GM23338 (cell line): Measurements from ENCODE around the gene ATP1B4. TPM values are rescaled to one million over a fixed set of nuclear protein-coding genes. Genes with fewer than 3 reads are reported as not detected.

Experiments used
- ATAC-seq: fragments of 200-7000 bp; cut with Tn5 transposase; 3 replicates; pipeline ENCODE4 v1.9.1; 2020
- DNase-seq: peaks from one replicate; pipeline ENCODE4 v3.0.0-alpha.2; 2015; ENCODE audit warnings: low spot score
- H2AFZ ChIP-seq: fragments of 200-600 bp; sonication (generic); 2 replicates; pipeline ENCODE4 v1.8.0; 2016; ENCODE audit warnings: antibody characterized with exemption, mild to moderate bottlenecking, moderate library complexity
- H3F3A ChIP-seq: fragments of 200-600 bp; sonication (generic); replicated peaks from 2 replicates; pipeline ENCODE4 v1.8.0; 2017; ENCODE audit warnings: antibody characterized with exemption, mixed run types, low read depth
- H3K27ac ChIP-seq: fragments of 200-600 bp; sonication (generic); 2 replicates; pipeline ENCODE4 v1.6.1; 2016; ENCODE audit warnings: low read depth
- H3K27me3 ChIP-seq: fragments of 200-600 bp; sonication (generic); 2 replicates; pipeline ENCODE4 v1.8.0; 2016; ENCODE audit warnings: mild to moderate bottlenecking, mixed run types, moderate library complexity; ENCODE audit not compliant: insufficient read depth
- H3K36me3 ChIP-seq: fragments of 200-600 bp; sonication (generic); 2 replicates; pipeline ENCODE4 v1.8.0; 2016; ENCODE audit warnings: mild to moderate bottlenecking; ENCODE audit not compliant: insufficient read depth
- H3K4me1 ChIP-seq: fragments of 200-600 bp; sonication (generic); 2 replicates; pipeline ENCODE4 v1.8.0; 2016; ENCODE audit warnings: mild to moderate bottlenecking, moderate library complexity; ENCODE audit not compliant: insufficient read depth
- H3K4me2 ChIP-seq: fragments of 200-600 bp; sonication (generic); 2 replicates; pipeline ENCODE4 v1.7.1; 2017; ENCODE audit warnings: mixed run types
- H3K4me3 ChIP-seq: fragments of 200-600 bp; sonication (generic); 2 replicates; pipeline ENCODE4 v1.6.1; 2016; ENCODE audit warnings: mixed run types
- H3K79me2 ChIP-seq: fragments of 200-600 bp; sonication (generic); replicated peaks from 2 replicates; pipeline ENCODE4 v1.8.0; 2017; ENCODE audit warnings: mild to moderate bottlenecking; ENCODE audit not compliant: insufficient read depth
- H3K9me2 ChIP-seq: fragments of 200-600 bp; sonication (generic); 2 replicates; pipeline ENCODE4 v1.8.0; 2017; ENCODE audit not compliant: insufficient read depth
- H4K20me1 ChIP-seq: fragments of 200-600 bp; sonication (generic); replicated peaks from 2 replicates; pipeline ENCODE4 v1.8.0; 2017; ENCODE audit warnings: mild to moderate bottlenecking; ENCODE audit not compliant: insufficient read depth
- H3K27ac Mint-ChIP-seq: 2 replicates; pipeline ENCODE4 v1.8.0; 2020; ENCODE audit warnings: inconsistent platforms, mild to moderate bottlenecking, moderate library complexity, mixed read lengths
- H3K27me3 Mint-ChIP-seq: 3 replicates; pipeline ENCODE4 v1.8.0; 2022; ENCODE audit warnings: low read depth, mild to moderate bottlenecking, moderate library complexity, mixed read lengths, inconsistent platforms; ENCODE audit not compliant: insufficient read depth, poor library complexity
- H3K36me3 Mint-ChIP-seq: 3 replicates; pipeline ENCODE4 v1.8.0; 2021; ENCODE audit warnings: low read depth, mild to moderate bottlenecking, inconsistent platforms, moderate library complexity, mixed read lengths
- H3K4me1 Mint-ChIP-seq: 3 replicates; pipeline ENCODE4 v1.8.0; 2020; ENCODE audit warnings: mild to moderate bottlenecking, inconsistent platforms, mixed read lengths
- H3K4me3 Mint-ChIP-seq: 3 replicates; pipeline ENCODE4 v1.8.0; 2021; ENCODE audit warnings: moderate library complexity, mild to moderate bottlenecking, inconsistent platforms, mixed read lengths
- H3K9me3 Mint-ChIP-seq: 3 replicates; pipeline ENCODE4 v1.8.0; 2020; ENCODE audit warnings: moderate library complexity, mild to moderate bottlenecking, inconsistent platforms, mixed read lengths
- CREB1 ChIP-seq: fragments of 250-450 bp; sonication (Bioruptor Pico); IDR thresholded peaks from 2 replicates; pipeline ENCODE4 v1.5.0; 2020; ENCODE audit warnings: low read depth, mild to moderate bottlenecking, moderate library complexity
- CTCF ChIP-seq, 2 experiments: fragments of 200-600 bp in 1 of 2; sonication (generic) in 1 of 2; conservative IDR thresholded peaks; 2 replicates each; pipeline versions ENCODE4 v1.5.1 to v1.6.1; 2016 to 2017; ENCODE audit warnings: antibody characterized with exemption in 2 of 2, low read depth in 2 of 2, mild to moderate bottlenecking in 2 of 2, moderate library complexity in 1 of 2
- EZH2 ChIP-seq: fragments of 200-600 bp; sonication (generic); IDR thresholded peaks from one replicate; pipeline ENCODE4 v1.8.0; 2017; ENCODE audit warnings: antibody characterized with exemption, mild to moderate bottlenecking, low read depth; ENCODE audit not compliant: unreplicated experiment
- EZH2phosphoT487 ChIP-seq: fragments of 200-600 bp; sonication (generic); IDR thresholded peaks from one replicate; pipeline ENCODE4 v1.8.1; 2018; ENCODE audit warnings: antibody characterized with exemption; ENCODE audit not compliant: unreplicated experiment
- JUNB ChIP-seq: IDR thresholded peaks from one replicate; pipeline ENCODE4 v1.6.1; 2016; ENCODE audit warnings: antibody characterized with exemption; ENCODE audit not compliant: unreplicated experiment
- POLR2AphosphoS5 ChIP-seq: IDR thresholded peaks from 2 replicates; pipeline ENCODE4 v1.6.1; 2016; ENCODE audit warnings: antibody characterized with exemption, low read depth
- ZNF114 ChIP-seq: fragments of 250-450 bp; sonication (Bioruptor Pico); IDR thresholded peaks from 2 replicates; pipeline ENCODE4 v1.5.0; 2020; ENCODE audit warnings: mild to moderate bottlenecking, moderate library complexity
- ZNF331 ChIP-seq: fragments of 250-450 bp; sonication (Bioruptor Pico); IDR thresholded peaks from 2 replicates; pipeline ENCODE4 v1.5.0; 2020; ENCODE audit warnings: low read depth, mild to moderate bottlenecking, moderate library complexity
- ZNF462 ChIP-seq: fragments of 250-450 bp; sonication (Bioruptor Pico); IDR thresholded peaks from 2 replicates; pipeline ENCODE4 v1.5.0; 2020; ENCODE audit warnings: mild to moderate bottlenecking, moderate library complexity
- polyA plus RNA-seq: library from polyadenylated mRNA; unstranded; fragments of >200 nt; fragmentation: Nextera tagmentation; extraction: Ambion mirVana; gene quantifications from 2 replicates; pipeline ENCODE4 v1.2.1, GENCODE V29; 2016
- total RNA-seq: library from RNA; depleted of rRNA; stranded (reverse); fragments of >200 nt; shearing (Covaris generic); gene quantifications from 2 replicates; pipeline ENCODE4 v1.2.3, GENCODE V29; 2014
- TF ChIP-seq, protein P1 (sequence below): IDR thresholded peaks from one replicate; pipeline ENCODE4 v1.6.1; 2018; ENCODE audit warnings: antibody characterized with exemption; ENCODE audit not compliant: unreplicated experiment

Gene ATP1B4
- total and polyA plus RNA-seq, 2 experiments from 2014 or later, result not detected

- TF ChIP-seq CTCF (conservative IDR thresholded peaks at IDR 0.05; ENCODE audit: low read depth in 2 of 2) (no peak), JUNB (no peak), POLR2AphosphoS5 (no peak)
Observed at GRCh38 chrX:120428309-120428708, 66.4 kb downstream of the ATP1B4 start (continued).

- Mint-ChIP-seq H3K9me3 (no peaks in the 10 kb centered on the region), H3K27me3 (no peaks in the 10 kb centered on the region), H3K4me1 (no peaks in the 10 kb centered on the region; the same call in 2 of the 3 replicates), H3K27ac (no peak overlapping the region), H3K4me3 (no peak overlapping the region), H3K36me3 (no peaks in the 10 kb centered on the region)
- Histone ChIP-seq H3F3A (no peaks in the 10 kb centered on the region), H4K20me1 (no peaks in the 10 kb centered on the region), H3K79me2 (no peaks in the 10 kb centered on the region), H2AFZ (no peak overlapping the region), H3K4me3 (no peak overlapping the region), H3K27me3 (no peaks in the 10 kb centered on the region), H3K27ac (no peak overlapping the region), H3K4me1 (no peaks in the 10 kb centered on the region), H3K36me3 (no peaks in the 10 kb centered on the region), H3K9me2 (no peaks in the 10 kb centered on the region), H3K4me2 (no peak overlapping the region)
- DNase-seq (no peak), ATAC-seq (no peak)
- TF ChIP-seq, protein P1, sequence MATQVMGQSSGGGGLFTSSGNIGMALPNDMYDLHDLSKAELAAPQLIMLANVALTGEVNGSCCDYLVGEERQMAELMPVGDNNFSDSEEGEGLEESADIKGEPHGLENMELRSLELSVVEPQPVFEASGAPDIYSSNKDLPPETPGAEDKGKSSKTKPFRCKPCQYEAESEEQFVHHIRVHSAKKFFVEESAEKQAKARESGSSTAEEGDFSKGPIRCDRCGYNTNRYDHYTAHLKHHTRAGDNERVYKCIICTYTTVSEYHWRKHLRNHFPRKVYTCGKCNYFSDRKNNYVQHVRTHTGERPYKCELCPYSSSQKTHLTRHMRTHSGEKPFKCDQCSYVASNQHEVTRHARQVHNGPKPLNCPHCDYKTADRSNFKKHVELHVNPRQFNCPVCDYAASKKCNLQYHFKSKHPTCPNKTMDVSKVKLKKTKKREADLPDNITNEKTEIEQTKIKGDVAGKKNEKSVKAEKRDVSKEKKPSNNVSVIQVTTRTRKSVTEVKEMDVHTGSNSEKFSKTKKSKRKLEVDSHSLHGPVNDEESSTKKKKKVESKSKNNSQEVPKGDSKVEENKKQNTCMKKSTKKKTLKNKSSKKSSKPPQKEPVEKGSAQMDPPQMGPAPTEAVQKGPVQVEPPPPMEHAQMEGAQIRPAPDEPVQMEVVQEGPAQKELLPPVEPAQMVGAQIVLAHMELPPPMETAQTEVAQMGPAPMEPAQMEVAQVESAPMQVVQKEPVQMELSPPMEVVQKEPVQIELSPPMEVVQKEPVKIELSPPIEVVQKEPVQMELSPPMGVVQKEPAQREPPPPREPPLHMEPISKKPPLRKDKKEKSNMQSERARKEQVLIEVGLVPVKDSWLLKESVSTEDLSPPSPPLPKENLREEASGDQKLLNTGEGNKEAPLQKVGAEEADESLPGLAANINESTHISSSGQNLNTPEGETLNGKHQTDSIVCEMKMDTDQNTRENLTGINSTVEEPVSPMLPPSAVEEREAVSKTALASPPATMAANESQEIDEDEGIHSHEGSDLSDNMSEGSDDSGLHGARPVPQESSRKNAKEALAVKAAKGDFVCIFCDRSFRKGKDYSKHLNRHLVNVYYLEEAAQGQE, result no peak
- TF ChIP-seq EZH2 (no peak), ZNF114 (CRISPR knock-in tag) (no peak), CREB1 (CRISPR knock-in tag) (no peak), CTCF (conservative IDR thresholded peaks at IDR 0.05; ENCODE audit: low read depth in 2 of 2) (no peak), POLR2AphosphoS5 (no peak), ZNF462 (no peak), ZNF331 (CRISPR knock-in tag) (no peak), JUNB (no peak), EZH2phosphoT487 (no peak)
Observed at GRCh38 chrX:120429776-120430540, 68.1 kb downstream of the ATP1B4 start.
